ENCODE measurements around the gene CRACR2A.

The CRACR2A gene

DNA sequence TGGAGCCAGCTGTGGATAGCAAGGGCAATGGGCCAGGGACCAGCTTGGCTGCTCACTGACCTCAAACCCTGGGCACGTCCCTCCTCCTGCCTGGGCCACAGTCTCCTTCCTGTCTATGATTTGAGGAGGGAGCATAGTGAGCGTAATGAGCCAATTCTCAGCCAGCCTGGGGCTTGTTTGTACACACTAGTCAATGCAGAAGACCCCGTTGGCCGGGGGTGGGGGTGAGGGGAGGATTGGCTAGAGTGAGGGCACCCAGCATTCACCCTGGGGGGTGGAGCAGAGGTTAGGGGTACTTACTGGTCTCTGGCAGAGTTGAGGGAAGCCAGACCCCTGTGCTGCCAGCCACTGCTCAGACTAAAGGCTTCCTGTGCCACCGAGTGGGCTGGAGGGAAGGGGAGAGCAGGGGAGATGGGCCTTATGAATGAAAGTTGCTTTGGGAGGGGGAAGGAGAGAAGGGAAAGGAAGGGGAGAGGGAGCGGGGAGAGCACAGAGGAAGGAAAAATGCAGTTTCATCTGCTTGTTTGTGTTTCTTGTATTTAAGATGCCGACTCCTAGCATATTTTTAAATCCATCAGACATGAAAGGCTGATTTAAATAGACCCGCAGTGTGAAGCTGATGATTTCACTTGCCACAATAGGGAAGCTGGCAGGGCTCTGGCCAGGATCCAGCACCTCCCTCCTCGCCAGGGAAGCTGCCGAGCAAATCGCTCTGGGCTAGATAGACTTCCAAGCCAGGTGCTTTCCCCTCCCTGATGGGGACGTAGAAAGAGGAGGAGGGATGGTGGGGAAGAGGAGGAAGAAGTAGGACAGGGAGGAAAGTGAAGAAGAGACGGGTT, 147.9 kb downstream of the CRACR2A start:
- TF ChIP-seq, protein P1, sequence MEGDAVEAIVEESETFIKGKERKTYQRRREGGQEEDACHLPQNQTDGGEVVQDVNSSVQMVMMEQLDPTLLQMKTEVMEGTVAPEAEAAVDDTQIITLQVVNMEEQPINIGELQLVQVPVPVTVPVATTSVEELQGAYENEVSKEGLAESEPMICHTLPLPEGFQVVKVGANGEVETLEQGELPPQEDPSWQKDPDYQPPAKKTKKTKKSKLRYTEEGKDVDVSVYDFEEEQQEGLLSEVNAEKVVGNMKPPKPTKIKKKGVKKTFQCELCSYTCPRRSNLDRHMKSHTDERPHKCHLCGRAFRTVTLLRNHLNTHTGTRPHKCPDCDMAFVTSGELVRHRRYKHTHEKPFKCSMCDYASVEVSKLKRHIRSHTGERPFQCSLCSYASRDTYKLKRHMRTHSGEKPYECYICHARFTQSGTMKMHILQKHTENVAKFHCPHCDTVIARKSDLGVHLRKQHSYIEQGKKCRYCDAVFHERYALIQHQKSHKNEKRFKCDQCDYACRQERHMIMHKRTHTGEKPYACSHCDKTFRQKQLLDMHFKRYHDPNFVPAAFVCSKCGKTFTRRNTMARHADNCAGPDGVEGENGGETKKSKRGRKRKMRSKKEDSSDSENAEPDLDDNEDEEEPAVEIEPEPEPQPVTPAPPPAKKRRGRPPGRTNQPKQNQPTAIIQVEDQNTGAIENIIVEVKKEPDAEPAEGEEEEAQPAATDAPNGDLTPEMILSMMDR (IDR thresholded peaks at IDR 0.05; ENCODE audit: extremely low read depth, insufficient read depth, missing control alignments), result no peak
- DNase-seq (ENCODE audit: low spot score), result no peak
- in situ Hi-C loops (cut with MboI; ENCODE audit: low pct_unique_long_range_greater_than_20kb, low sequenced_read_pairs, unreplicated experiment), result no loop called here

DNA sequence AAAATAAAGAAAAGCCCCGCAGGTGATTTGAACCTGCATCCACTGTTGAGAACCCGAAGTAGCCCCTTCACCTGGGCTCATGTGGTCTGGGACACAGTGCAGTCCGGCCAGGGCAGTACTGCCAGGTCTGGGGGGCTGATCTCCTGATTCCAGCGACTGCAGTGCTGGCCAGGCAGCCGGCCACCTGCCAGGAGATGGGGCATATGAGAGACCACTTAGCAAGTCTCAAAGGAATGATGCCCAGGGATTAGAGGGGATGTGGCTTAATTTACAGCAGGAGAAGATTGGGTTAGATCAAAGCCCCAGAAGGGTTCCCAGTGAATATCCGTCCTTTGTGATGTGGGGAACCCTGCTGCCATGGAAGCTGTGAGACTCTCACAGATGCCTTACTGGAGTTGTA, 148.6 kb downstream of the CRACR2A start:
- TF ChIP-seq, protein P1 (IDR thresholded peaks at IDR 0.05; ENCODE audit: extremely low read depth, insufficient read depth, missing control alignments), result no peak
- in situ Hi-C loops (cut with MboI; ENCODE audit: low pct_unique_long_range_greater_than_20kb, low sequenced_read_pairs, unreplicated experiment), result no loop called here
- no peak for DNase-seq (ENCODE audit: low spot score)

DNA sequence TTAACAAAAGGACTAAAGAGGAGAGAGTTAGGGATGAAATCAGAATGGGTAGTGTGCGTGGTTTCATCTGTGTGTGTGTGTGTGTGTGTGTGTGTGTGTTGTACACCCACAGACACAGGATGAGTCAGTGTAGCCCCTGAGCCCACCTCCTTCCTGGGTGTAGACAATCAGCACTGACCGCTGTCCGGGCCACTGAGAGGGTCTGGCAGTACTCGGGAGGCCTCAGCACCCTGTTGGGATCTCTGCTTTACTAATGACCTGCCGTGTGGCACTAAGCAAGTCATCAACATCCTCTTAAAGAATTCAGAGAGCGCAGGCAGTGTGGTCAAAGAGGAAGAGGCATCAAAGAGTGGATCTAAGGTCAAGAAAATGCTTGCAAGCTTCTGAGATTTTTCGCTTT, 149.3 kb downstream of the CRACR2A start:
- DNase-seq (ENCODE audit: low spot score), result no peak
- TF ChIP-seq, protein P1 (IDR thresholded peaks at IDR 0.05; ENCODE audit: extremely low read depth, insufficient read depth, missing control alignments), result no peak
- in situ Hi-C loops (cut with MboI; ENCODE audit: low pct_unique_long_range_greater_than_20kb, low sequenced_read_pairs, unreplicated experiment), result no loop called here

DNA sequence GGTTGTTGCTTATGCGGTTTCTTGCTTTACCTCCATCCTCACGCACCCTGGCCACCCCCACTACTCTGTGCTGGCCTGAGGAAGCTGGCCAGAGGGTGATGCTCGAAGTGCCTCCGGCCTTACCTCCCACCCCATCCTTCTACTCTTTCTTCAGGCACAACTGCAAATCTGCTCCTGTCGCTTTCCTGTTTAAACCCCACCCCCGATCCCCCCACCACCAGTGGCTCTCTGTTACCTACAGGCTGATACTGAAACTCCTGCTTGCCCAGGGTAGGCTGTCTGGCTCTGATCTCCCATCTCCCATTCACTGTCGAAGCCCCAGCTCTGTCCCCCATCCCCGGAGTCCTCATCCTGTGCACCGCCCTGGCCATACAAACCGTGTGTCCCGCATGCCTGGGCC, 150.4 kb downstream of the CRACR2A start:
- TF ChIP-seq, protein P1 (IDR thresholded peaks at IDR 0.05; ENCODE audit: extremely low read depth, insufficient read depth, missing control alignments), result no peak
- in situ Hi-C loops (cut with MboI; ENCODE audit: low pct_unique_long_range_greater_than_20kb, low sequenced_read_pairs, unreplicated experiment), result no loop called here
- DNase-seq (ENCODE audit: low spot score), result no peak

DNA sequence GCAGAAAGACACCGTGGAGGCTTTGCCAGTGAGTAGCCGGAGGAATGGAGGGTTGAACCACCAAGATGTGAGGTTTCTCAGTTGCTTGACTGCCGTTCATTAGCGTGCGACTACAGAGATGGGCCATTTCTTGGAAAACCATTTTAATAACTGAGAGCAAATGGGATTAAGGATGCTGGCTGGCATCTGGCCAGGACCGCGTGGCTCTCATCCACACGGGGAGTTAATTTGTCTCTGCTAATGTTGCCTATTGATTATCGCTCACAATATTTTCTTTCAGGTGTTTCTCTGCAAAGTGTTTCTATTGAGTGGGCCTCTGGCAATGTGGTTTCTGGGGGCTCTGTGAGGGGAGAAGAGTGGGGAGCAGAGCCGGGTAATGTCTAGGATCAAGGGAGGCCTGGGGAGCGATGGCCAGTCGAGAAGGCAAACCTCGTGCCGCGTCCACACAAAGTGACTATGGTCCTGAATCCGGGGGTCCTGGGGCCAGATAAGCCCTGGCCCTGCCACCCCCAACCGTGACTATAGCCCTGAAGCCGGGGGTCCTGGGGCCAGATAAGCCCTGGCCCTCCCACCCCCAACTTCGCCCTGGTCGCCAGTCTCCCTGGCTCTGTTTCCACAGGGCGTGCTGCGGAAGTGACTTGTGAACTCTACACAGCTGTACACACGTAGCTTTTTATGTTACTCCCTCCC, 151.3 kb downstream of the CRACR2A start:
- TF ChIP-seq, protein P1 (IDR thresholded peaks at IDR 0.05; ENCODE audit: extremely low read depth, insufficient read depth, missing control alignments), result no peak
- in situ Hi-C loops (cut with MboI; ENCODE audit: low pct_unique_long_range_greater_than_20kb, low sequenced_read_pairs, unreplicated experiment), result no loop called here
- DNase-seq (ENCODE audit: low spot score), result no peak

DNA sequence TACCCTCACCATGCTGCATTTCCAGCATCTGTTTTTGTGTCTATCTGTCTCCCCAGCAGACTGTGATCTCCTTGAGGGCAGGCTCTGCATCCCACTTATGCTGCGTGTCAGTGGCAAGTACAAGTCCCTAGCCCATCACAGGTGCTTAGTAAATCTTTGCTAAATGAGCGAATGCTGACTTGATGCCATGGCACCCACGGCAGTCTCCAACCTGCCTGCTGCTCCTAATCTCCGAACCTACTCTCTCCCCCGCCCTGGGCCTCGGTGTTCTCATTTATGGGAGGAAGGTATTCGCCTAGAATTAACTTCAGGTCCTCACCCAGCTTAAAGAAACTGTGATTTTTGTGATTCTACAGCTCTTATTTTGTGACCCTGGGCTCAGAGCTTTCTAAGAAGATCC, 152.0 kb downstream of the CRACR2A start:
- DNase-seq (ENCODE audit: low spot score), result no peak
- in situ Hi-C loops (cut with MboI; ENCODE audit: low pct_unique_long_range_greater_than_20kb, low sequenced_read_pairs, unreplicated experiment), result no loop called here
- TF ChIP-seq, protein P1 (IDR thresholded peaks at IDR 0.05; ENCODE audit: extremely low read depth, insufficient read depth, missing control alignments), result no peak

Measured in GM13977 (cell line).